HG03342 (cell line): ENCODE data around the gene HIP1R.
A peak's percentile ranks its signal among the peaks of the same experiment; 100 is the strongest.
"Not testable (repeated sequence)": the region's sequence is repeated elsewhere in the genome, so short reads cannot be mapped to it uniquely, and the experiment has no call there.

Experiments used
- ATAC-seq: cut with Tn5 transposase; IDR thresholded peaks from one replicate; pipeline ENCODE4 v1.9.1; 2021; ENCODE audit warnings: mild to moderate bottlenecking, moderate library complexity; ENCODE audit not compliant: unreplicated experiment

HIP1R gene

DNA sequence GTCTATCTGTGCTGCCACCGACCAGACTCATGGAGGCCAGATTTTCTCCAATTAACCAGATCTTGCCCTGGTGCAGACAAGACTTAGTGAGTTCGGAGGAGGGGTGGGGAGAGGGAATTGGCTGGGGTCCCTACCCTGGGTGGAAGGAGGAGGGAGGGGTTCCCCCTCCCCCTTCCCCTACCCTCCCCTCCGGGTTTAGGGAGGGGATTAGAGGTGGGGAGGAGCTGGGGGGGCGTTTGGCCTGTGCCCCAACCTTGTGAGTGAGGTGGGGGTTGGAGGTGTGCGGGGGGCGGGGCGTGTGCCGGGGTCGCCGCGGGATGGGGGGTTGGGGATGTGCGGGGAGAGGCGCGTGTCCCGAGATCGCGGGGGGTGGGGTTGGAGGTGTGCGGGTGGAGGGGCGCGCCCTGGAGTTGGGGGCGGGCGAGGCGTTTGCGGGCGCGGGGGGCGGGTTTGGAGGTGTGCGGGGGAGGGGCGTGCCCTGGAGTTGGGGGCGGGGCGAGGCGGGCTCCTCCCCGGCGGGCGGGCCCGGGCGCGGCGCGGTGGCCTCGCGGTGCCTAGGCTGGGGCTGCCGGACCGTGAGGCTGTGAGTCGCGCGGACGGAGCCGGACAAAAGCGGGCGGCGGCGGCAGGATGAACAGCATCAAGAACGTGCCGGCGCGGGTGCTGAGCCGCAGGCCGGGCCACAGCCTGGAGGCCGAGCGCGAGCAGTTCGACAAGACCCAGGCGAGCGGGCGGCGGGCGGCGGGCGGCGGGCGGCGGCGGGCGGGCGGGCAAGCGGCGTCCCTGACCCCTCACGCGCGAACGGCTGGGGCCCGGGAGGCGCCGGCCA, at the start of gene HIP1R:
Gene HIP1R (plus strand): TSS at position 537 of the 829 bp plus-strand sequence. CDS start 94 bp downstream, at position 631.
- ATAC-seq: no peak

DNA sequence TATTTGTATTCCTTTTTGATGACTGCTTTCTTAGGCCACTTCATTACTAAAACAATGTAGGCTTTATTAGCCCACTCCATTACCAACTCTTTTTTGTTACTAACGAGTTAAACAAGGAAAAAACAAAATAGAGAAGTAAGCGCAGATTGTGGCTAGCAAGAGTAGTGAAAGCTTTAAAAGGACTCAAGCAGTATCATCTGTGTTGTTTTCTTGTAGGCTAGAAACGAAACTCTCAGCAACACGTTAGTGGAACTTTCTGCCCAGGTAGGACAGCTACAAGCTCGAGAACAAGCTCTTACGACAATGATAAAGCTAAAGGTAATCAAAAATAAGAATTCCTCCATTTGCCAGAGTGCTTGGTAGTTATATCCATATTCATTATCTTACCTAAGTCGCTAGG, 49.8 kb upstream of the HIP1R start:
- no peak for ATAC-seq

DNA sequence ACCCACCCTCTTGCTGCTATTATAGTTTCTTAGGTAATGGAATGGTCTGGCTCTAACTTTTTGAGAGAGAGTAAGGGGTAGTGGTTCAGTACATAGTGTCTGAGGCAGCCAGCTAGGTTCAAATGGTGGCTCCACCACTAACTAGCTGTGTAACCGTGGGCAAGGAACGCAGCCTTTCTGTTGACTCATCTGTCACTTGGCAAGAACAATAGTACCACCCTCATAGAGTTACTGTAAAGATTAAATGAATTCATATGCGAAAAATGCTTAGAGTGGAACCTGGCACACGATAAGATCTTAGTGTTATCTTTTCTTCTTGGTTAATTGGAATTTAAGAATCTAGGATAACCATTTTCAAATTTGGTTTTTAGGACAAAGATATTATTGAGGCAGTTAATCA, 46.9 kb upstream of the HIP1R start:
- no peak for ATAC-seq

DNA sequence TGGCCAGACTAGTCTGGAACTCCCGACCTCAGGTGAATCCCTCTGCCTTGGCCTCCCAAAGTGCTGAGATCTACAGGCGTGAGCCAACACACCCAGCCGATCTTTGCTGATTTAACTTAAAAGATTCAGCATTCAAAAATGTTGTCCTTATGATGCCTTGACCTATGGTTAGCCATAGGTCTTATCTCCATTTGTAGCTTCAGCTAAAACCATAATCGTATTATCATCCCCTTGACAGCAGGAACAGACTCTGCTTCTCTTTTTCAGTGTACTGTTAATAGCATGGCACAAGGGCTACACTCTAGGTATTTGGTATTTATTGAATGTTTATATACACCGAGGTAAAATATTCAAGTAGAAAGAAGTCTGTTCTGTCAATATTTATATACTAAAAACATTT, 45.6 kb upstream of the HIP1R start:
- ATAC-seq: no peak

DNA sequence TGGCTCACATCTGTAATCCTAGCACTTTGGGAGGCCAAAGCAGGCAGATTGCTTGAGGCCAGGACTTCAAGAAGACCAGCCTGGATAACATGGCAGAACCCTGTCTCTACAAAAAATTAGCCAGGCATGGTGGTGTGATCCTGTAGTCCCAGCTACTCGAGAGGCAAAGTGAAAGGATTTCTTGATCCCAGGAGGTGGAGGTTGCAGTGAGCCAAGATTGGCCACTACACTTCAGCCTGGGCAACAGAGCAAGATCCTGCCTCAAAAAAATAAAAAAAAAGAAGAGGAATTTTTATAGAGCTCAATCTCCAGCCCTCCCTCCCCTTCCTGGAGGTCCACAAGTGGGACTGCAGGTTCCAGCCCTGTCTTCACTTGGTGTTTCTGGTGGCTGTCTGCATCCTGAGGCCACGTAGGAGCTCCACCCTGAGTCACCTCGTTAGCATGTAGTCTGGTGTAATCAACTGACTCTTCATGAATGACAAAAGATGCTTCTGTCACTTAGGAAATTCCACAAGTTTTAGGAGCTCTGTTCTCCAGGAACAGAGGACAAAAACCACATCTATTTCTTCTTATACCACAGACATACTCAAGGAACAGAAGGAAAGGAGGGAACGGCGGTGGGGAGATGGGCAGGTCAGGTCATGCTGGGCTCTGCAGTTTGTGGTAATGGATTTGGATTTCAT, 44.7 kb upstream of the HIP1R start:
- ATAC-seq: no peak

DNA sequence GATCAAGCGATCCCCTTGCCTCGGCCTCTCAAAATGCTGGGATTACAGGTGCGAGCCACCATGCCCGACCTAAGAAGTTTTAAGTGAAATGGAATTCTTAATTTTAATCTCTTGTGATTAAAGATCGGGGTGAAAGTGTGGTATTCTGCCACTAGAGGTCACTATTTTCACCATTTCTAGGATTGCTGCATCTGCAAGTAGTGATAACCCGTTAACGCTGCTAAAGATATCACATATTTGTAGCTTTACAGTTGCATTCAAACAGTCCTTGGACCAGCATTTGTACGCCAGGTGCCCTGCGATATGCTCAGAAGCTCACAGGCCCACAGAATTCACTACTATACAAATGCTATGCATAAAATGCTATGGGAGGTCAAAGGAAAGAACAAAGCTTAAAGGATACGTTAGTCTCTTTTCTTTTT, 41.6 kb upstream of the HIP1R start:
- ATAC-seq: no peak

GRCh38 chr12:122795807-122796206, 39.5 kb upstream of the HIP1R start:
- no peak for ATAC-seq

- no peak for ATAC-seq
Measured at GRCh38 chr12:122799641-122800243, 35.5 kb upstream of the HIP1R start.

GRCh38 chr12:122803937-122804336, 31.3 kb upstream of the HIP1R start:
- ATAC-seq: no peak

GRCh38 chr12:122804957-122805356, 30.3 kb upstream of the HIP1R start:
- ATAC-seq: not testable (repeated sequence)

GRCh38 chr12:122807651-122808050, 27.6 kb upstream of the HIP1R start:
- ATAC-seq: no peak

DNA sequence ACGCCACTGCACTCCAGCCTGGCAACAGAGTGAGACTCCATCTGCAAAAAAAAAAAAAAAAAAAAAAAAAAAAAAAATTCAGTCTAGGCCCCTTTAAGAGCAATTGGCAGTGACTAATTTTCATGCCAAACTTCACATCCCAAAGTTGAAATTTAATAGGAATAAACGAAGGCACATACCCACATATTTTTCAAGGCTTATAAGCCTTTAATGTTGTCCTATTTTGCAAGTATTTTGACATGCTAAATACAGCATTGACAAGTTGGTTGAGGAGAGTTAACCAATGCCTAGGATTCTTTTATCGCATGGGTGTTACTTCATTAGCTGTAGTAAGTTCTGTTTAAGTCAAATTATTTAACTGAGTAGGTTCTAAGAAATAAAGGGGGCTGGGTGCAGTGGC, 23.5 kb upstream of the HIP1R start:
- ATAC-seq: no peak

GRCh38 chr12:122813310-122813713, 21.9 kb upstream of the HIP1R start:
- ATAC-seq: no peak

- ATAC-seq: no peak
Measured at GRCh38 chr12:122819209-122819785, 16.0 kb upstream of the HIP1R start.

DNA sequence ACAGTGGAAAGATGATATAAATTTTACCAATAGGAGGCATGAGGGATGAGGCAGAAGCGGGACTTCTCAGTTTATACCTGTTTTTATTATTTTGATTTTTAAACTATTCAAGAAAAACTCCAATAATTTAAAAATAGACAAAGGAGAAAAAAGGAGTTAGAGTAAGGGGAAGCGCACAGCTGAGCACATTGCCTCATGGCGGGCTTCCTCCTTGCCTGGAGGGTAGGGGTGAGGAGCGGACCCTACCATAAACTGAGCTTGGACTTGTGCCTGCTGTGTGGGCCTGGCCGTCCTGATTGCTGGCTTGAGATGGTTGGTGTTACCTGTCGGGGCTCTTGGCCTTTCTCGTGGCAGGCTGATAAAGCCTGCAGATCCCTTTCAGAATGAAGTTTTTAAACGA, 15.1 kb upstream of the HIP1R start:
- no peak for ATAC-seq

- ATAC-seq: peak; percentile 78
Measured at GRCh38 chr12:122820838-122821271, 14.4 kb upstream of the HIP1R start.

DNA sequence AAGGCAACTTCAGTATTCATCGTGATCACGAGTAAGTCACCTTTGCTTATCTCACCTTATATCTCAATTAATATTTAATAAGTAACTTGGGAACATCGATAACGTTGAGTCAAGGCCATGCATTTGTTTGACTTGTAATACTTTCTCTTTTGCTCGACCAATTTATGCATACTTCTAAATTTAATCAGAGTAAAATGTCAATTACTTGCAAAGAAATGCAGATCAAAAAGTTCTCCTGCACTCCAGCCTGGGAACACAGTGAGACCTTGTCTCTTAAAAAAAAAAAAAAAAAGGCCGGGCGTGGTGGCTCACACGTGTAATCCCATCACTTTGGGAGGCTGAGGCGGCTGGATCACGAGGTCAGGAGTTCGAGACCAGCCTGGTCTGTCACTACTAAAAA, 11.8 kb upstream of the HIP1R start:
- ATAC-seq: no peak

- no peak for ATAC-seq
Measured at GRCh38 chr12:122825773-122826724, 9.2 kb upstream of the HIP1R start.

GRCh38 chr12:122827258-122827657, 8.0 kb upstream of the HIP1R start:
- no peak for ATAC-seq

- no peak for ATAC-seq
Measured at GRCh38 chr12:122830517-122831214, 4.6 kb upstream of the HIP1R start.
